Measurements from ENCODE around the gene RELN.
"Not testable (repeated sequence)": the region's sequence is repeated elsewhere in the genome, so short reads cannot be mapped to it uniquely, and the experiment has no call there.

RELN gene

DNA sequence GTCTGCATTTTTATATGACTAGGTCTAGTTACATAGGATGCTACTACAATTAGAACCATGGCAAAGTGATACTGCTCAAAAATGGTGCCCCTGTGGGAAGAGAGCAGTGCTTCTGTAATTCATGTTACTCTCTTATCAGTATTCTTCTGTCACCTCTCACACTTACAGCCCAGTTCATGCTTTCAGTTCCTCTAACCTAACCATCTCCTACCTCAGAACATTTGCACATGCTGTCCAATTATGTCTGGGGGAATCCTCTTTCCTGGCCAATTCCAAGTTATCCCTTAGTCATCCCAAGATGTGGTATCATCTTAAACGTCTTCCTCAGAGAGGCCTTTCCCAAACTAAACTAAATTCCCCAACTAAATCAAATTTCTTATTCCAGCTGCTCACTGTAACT, 190.2 kb downstream of the RELN start:
- Histone ChIP-seq H3K27ac (ENCODE audit: low read depth in 2 of 2, low read length in 2 of 2) (no peak overlapping the region), H3K9me3 (ENCODE audit: control insufficient read depth in 2 of 2, low read length in 2 of 2) (no peaks in the 10 kb centered on the region), H3K27me3 (ENCODE audit: control insufficient read depth in 2 of 2, insufficient read depth in 2 of 2, low read length in 2 of 2) (no peaks in the 10 kb centered on the region), H3K9ac (ENCODE audit: low read depth in 1 of 2, low read length in 2 of 2) (no peak overlapping the region), H3K36me3 (ENCODE audit: control insufficient read depth in 2 of 2, insufficient read depth in 2 of 2, low read length in 2 of 2) (no peaks in the 10 kb centered on the region), H3K4me3 (ENCODE audit: low read length in 2 of 2) (no peak overlapping the region), H3K4me1 (ENCODE audit: control insufficient read depth in 2 of 2, insufficient read depth in 2 of 2, low read length in 2 of 2) (no peaks in the 10 kb centered on the region)

DNA sequence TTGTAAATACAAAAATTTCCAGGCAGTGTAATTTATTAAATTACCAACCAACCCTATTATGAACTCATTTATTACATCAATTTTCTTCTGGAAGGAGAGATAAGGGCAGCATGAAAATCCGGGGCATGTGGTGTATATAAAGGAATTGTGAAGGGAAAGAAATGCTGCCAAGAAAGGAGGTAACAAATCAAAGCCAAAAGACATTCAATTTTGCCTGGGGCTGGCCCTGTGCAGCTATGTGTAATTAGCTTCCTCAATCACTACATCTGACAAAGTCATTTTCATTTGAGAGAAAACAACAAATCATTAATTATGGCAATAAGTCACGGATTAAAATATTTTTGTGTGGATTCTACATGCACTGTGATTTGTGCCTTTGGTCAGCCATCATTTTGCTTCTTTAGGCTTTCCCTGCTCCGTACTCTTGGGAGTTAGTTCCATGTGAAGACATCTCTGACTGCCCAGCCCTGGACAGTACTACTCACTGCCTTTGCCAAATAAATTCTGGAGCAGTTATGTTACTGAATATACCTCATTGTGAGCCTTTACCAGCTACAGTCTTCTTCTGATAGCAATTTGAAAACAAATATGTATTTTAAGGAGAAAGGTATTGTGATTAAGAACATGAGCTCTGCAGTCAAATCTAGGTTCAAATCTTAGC, 191.7 kb downstream of the RELN start:
- H3K4me3 ChIP-seq (ENCODE audit: low read length in 2 of 2), result no peak overlapping the region
- no peak overlapping the region for H3K27ac ChIP-seq (ENCODE audit: low read depth in 2 of 2, low read length in 2 of 2)
- H3K9me3 ChIP-seq (ENCODE audit: control insufficient read depth in 2 of 2, low read length in 2 of 2), result no peaks in the 10 kb centered on the region
- no peaks in the 10 kb centered on the region for H3K36me3 ChIP-seq (ENCODE audit: control insufficient read depth in 2 of 2, insufficient read depth in 2 of 2, low read length in 2 of 2)
- H3K4me1 ChIP-seq (ENCODE audit: control insufficient read depth in 2 of 2, insufficient read depth in 2 of 2, low read length in 2 of 2), result no peaks in the 10 kb centered on the region
- no peaks in the 10 kb centered on the region for H3K27me3 ChIP-seq (ENCODE audit: control insufficient read depth in 2 of 2, insufficient read depth in 2 of 2, low read length in 2 of 2)
- no peak overlapping the region for H3K9ac ChIP-seq (ENCODE audit: low read depth in 1 of 2, low read length in 2 of 2)

DNA sequence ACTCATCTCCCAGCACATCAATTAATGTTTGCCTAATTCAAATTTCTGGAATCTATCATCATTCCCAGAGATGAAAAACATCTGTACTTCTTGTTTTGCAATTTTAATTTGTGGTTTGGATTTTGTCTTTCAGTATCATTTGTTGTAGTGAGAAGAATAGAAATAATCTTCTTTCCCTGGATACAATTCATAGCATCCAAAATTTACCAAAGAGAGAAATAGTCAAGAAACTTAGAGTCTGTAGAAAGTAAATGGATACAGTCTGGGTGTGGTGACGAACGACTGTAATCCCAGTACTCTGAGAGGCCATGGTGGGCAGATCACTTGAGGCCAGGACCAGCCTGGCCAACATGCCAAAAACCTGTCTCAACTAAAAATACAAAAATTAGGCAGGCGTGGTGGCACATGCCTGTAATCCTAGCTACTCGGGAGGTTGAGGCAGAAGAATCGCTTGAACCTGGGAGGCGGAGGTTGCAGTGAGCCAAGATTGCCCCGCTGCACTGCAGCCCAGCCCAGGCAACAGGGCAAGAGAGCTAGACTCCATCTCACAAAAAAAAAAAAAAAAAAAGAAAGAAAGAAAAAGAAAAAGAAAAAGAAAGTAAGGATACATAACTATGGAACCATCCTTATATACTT, 193.0 kb downstream of the RELN start:
- Histone ChIP-seq H3K36me3 (ENCODE audit: control insufficient read depth in 2 of 2, insufficient read depth in 2 of 2, low read length in 2 of 2) (no peaks in the 10 kb centered on the region), H3K27me3 (ENCODE audit: control insufficient read depth in 2 of 2, insufficient read depth in 2 of 2, low read length in 2 of 2) (no peaks in the 10 kb centered on the region), H3K4me3 (ENCODE audit: low read length in 2 of 2) (no peak overlapping the region), H3K4me1 (ENCODE audit: control insufficient read depth in 2 of 2, insufficient read depth in 2 of 2, low read length in 2 of 2) (no peaks in the 10 kb centered on the region), H3K9me3 (ENCODE audit: control insufficient read depth in 2 of 2, low read length in 2 of 2) (no peaks in the 10 kb centered on the region), H3K9ac (ENCODE audit: low read depth in 1 of 2, low read length in 2 of 2) (no peak overlapping the region), H3K27ac (ENCODE audit: low read depth in 2 of 2, low read length in 2 of 2) (no peak overlapping the region)

DNA sequence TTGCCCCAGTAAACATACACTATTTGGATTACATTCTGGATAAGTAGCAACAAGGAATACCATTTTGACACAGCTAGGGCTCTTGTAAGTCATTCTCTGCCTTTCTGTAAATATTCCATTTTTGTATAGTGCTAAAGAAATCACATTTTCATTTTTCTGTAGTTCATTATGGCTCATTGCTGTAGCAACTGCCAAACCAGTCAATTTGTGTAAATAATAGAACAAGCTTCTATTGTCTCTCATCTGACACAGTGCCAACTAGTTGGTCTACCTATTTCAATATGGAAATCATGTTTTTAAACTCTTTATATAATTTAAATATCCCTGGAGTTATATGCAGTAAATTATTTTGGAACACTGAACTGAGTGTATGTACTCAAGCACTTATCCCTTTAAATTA, 193.7 kb downstream of the RELN start:
- Histone ChIP-seq H3K4me1 (ENCODE audit: control insufficient read depth in 2 of 2, insufficient read depth in 2 of 2, low read length in 2 of 2) (no peaks in the 10 kb centered on the region), H3K4me3 (ENCODE audit: low read length in 2 of 2) (no peak overlapping the region), H3K27ac (ENCODE audit: low read depth in 2 of 2, low read length in 2 of 2) (no peak overlapping the region), H3K36me3 (ENCODE audit: control insufficient read depth in 2 of 2, insufficient read depth in 2 of 2, low read length in 2 of 2) (no peaks in the 10 kb centered on the region), H3K9ac (ENCODE audit: low read depth in 1 of 2, low read length in 2 of 2) (no peak overlapping the region), H3K9me3 (ENCODE audit: control insufficient read depth in 2 of 2, low read length in 2 of 2) (no peaks in the 10 kb centered on the region), H3K27me3 (ENCODE audit: control insufficient read depth in 2 of 2, insufficient read depth in 2 of 2, low read length in 2 of 2) (no peaks in the 10 kb centered on the region)

DNA sequence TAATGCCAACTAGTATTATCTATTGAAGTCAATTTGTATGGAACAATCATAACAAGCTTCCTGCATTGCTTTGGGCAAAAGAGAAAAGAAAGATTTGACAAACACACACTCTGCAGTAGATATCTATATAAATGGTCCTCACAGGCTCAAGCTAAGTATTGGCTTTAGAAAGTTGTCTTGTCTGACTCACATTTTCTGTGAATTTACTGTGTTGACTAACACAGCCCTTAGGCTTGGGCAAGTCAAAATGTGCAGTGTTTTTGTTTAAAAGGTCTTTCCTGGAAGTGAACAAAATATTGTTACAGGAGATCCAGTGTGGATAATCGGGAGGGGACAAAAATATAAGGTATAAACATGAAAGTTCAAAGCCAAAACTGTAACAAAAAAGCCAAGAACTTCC, 194.4 kb downstream of the RELN start:
- Histone ChIP-seq H3K27me3 (ENCODE audit: control insufficient read depth in 2 of 2, insufficient read depth in 2 of 2, low read length in 2 of 2) (no peaks in the 10 kb centered on the region), H3K9me3 (ENCODE audit: control insufficient read depth in 2 of 2, low read length in 2 of 2) (no peaks in the 10 kb centered on the region), H3K36me3 (ENCODE audit: control insufficient read depth in 2 of 2, insufficient read depth in 2 of 2, low read length in 2 of 2) (no peaks in the 10 kb centered on the region), H3K27ac (ENCODE audit: low read depth in 2 of 2, low read length in 2 of 2) (no peak overlapping the region), H3K4me3 (ENCODE audit: low read length in 2 of 2) (no peak overlapping the region), H3K9ac (ENCODE audit: low read depth in 1 of 2, low read length in 2 of 2) (no peak overlapping the region), H3K4me1 (ENCODE audit: control insufficient read depth in 2 of 2, insufficient read depth in 2 of 2, low read length in 2 of 2) (no peaks in the 10 kb centered on the region)

DNA sequence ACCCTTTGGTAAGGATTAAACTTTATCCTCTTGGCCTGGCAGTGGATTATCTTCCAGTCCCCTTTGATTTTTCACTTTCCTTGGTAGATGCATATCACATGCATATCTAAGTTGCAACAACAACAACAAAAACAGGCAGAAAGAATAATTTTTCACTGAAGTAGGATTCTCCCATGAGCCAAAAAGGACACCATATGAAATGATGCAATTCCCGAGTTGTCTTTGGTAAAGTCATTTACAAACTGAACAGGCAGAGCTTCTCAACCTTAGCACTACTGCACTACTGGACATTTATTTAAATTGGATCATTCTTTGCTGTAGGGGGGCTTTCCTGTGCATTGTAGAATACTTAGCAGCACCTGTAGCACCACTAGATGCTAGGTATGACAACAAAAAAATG, 195.0 kb downstream of the RELN start:
- H3K4me1 ChIP-seq (ENCODE audit: control insufficient read depth in 2 of 2, insufficient read depth in 2 of 2, low read length in 2 of 2), result no peaks in the 10 kb centered on the region
- no peak overlapping the region for H3K9ac ChIP-seq (ENCODE audit: low read depth in 1 of 2, low read length in 2 of 2)
- H3K27ac ChIP-seq (ENCODE audit: low read depth in 2 of 2, low read length in 2 of 2), result no peak overlapping the region
- no peaks in the 10 kb centered on the region for H3K36me3 ChIP-seq (ENCODE audit: control insufficient read depth in 2 of 2, insufficient read depth in 2 of 2, low read length in 2 of 2)
- no peaks in the 10 kb centered on the region for H3K9me3 ChIP-seq (ENCODE audit: control insufficient read depth in 2 of 2, low read length in 2 of 2)
- H3K27me3 ChIP-seq (ENCODE audit: control insufficient read depth in 2 of 2, insufficient read depth in 2 of 2, low read length in 2 of 2), result no peaks in the 10 kb centered on the region
- H3K4me3 ChIP-seq (ENCODE audit: low read length in 2 of 2), result no peak overlapping the region

DNA sequence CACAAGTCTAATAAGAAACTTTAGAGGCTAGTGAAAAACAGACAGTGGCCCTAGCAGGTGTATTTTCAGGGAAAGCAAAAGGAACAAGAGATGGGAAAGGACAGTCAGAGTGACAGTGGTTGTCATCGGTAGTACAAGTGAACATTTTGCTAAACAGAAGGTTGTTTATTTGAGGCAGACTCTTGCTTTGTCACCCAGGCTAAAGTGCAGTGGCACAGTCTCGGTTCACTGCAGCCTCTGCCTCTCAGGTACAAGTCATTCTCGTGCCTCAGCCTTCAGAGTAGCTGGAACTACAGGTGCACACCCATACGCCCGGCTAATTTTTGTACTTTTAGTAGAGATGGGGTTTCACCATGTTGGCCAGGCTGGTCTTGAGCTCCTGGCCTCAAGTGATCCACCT, 195.8 kb downstream of the RELN start:
- Histone ChIP-seq H3K9ac (ENCODE audit: low read depth in 1 of 2, low read length in 2 of 2) (no peak overlapping the region), H3K9me3 (ENCODE audit: control insufficient read depth in 2 of 2, low read length in 2 of 2) (no peaks in the 10 kb centered on the region), H3K4me3 (ENCODE audit: low read length in 2 of 2) (no peak overlapping the region), H3K4me1 (ENCODE audit: control insufficient read depth in 2 of 2, insufficient read depth in 2 of 2, low read length in 2 of 2) (no peaks in the 10 kb centered on the region), H3K27ac (ENCODE audit: low read depth in 2 of 2, low read length in 2 of 2) (no peak overlapping the region), H3K27me3 (ENCODE audit: control insufficient read depth in 2 of 2, insufficient read depth in 2 of 2, low read length in 2 of 2) (no peaks in the 10 kb centered on the region), H3K36me3 (ENCODE audit: control insufficient read depth in 2 of 2, insufficient read depth in 2 of 2, low read length in 2 of 2) (no peaks in the 10 kb centered on the region)

DNA sequence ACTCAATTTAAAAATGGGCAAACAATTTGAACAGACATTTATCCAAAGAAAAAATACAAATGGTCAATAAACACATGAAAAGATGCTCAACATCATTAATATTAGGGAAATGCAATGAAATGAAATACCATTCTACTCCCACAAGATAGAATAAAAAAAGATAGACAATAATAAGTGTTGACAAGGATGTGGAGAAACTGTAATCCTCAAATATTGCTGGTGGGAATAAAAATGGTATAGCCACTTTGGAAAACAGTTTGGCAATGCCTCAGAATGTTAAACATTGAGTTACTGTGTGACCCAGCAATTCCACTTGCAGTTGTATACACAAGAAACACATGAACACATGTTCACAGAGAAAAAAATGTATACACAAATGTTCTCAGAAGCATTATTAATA, 197.6 kb downstream of the RELN start:
- Histone ChIP-seq H3K9ac (ENCODE audit: low read depth in 1 of 2, low read length in 2 of 2) (no peak overlapping the region), H3K27me3 (ENCODE audit: control insufficient read depth in 2 of 2, insufficient read depth in 2 of 2, low read length in 2 of 2) (no peaks in the 10 kb centered on the region), H3K4me1 (ENCODE audit: control insufficient read depth in 2 of 2, insufficient read depth in 2 of 2, low read length in 2 of 2) (no peaks in the 10 kb centered on the region), H3K27ac (ENCODE audit: low read depth in 2 of 2, low read length in 2 of 2) (no peak overlapping the region), H3K4me3 (ENCODE audit: low read length in 2 of 2) (no peak overlapping the region), H3K9me3 (ENCODE audit: control insufficient read depth in 2 of 2, low read length in 2 of 2) (no peaks in the 10 kb centered on the region), H3K36me3 (ENCODE audit: control insufficient read depth in 2 of 2, insufficient read depth in 2 of 2, low read length in 2 of 2) (no peaks in the 10 kb centered on the region)

DNA sequence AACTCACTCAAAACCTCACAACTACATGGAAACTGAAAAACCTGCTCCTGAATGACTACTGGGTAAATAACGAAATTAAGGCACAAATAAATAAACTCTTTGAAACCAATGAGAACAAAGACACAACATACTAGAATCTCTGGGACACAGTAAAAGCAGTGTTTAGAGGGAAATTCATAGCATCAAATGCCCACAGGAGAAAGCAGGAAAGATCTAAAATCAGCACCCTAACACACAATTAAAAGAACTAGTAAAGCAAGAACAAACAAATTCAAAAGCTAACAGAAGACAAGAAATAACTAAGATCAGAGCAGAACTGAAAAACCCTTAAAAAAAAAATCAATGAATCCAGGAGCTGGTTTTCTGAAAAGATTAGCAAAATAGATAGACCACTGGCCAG, 202.4 kb downstream of the RELN start:
- not testable (repeated sequence) for H3K27me3 ChIP-seq (ENCODE audit: control insufficient read depth in 2 of 2, insufficient read depth in 2 of 2, low read length in 2 of 2); H3K9me3 ChIP-seq (ENCODE audit: control insufficient read depth in 2 of 2, low read length in 2 of 2); H3K36me3 ChIP-seq (ENCODE audit: control insufficient read depth in 2 of 2, insufficient read depth in 2 of 2, low read length in 2 of 2); H3K4me3 ChIP-seq (ENCODE audit: low read length in 2 of 2); H3K9ac ChIP-seq (ENCODE audit: low read depth in 1 of 2, low read length in 2 of 2); H3K27ac ChIP-seq (ENCODE audit: low read depth in 2 of 2, low read length in 2 of 2); H3K4me1 ChIP-seq (ENCODE audit: control insufficient read depth in 2 of 2, insufficient read depth in 2 of 2, low read length in 2 of 2)

DNA sequence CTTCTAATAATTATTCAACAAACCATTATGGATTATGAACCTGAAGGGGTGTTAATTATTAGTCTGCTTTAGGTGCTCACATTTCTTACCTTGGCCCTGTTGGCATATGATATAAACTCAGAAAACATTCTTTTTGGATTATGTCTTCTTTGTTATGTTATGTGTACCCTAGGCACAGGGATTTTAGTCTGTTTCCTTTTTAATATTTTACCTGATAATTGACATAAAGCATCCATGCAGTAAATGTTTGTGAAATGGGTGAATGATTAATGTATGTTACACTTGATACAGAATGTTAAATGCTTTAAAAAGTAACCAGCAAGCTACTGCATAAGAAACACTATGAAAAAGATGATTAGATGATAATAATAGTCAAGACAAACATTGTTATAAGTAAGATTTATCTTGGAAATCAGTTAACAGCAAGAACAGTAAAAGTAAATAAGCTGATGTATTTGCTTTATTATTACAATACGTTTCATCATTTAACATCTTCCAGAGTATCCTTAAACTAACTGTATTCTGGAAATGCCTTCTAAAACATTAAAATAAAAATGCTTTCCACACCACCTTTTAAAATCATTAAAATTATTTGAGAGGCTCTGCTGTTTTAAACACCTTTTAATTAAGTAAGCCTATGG, 204.7 kb downstream of the RELN start:
- H3K4me3 ChIP-seq (ENCODE audit: low read length in 2 of 2), result no peak overlapping the region
- H3K36me3 ChIP-seq (ENCODE audit: control insufficient read depth in 2 of 2, insufficient read depth in 2 of 2, low read length in 2 of 2), result no peaks in the 10 kb centered on the region
- no peak overlapping the region for H3K9ac ChIP-seq (ENCODE audit: low read depth in 1 of 2, low read length in 2 of 2)
- H3K4me1 ChIP-seq (ENCODE audit: control insufficient read depth in 2 of 2, insufficient read depth in 2 of 2, low read length in 2 of 2), result no peaks in the 10 kb centered on the region
- no peak overlapping the region for H3K27ac ChIP-seq (ENCODE audit: low read depth in 2 of 2, low read length in 2 of 2)
- H3K27me3 ChIP-seq (ENCODE audit: control insufficient read depth in 2 of 2, insufficient read depth in 2 of 2, low read length in 2 of 2), result no peaks in the 10 kb centered on the region
- H3K9me3 ChIP-seq (ENCODE audit: control insufficient read depth in 2 of 2, low read length in 2 of 2), result no peaks in the 10 kb centered on the region

Data from mucosa of rectum (tissue), 2 donors.